GM12873 (cell line): ENCODE measurements around the gene RBM25.

Experiments used
- CTCF ChIP-seq: IDR thresholded peaks from 2 replicates; pipeline ENCODE4 v1.5.1; 2012; ENCODE audit warnings: low read depth, mild to moderate bottlenecking, moderate library complexity, low read length, control low read depth; ENCODE audit not compliant: insufficient read depth; ENCODE audit errors: missing control alignments

RBM25 gene

GRCh38 chr14:73142216-73142615 is 83.9 kb downstream of the RBM25 start:
- TF ChIP-seq CTCF, result no peak

GRCh38 chr14:73143003-73143402 is 84.7 kb downstream of the RBM25 start:
- no peak for TF ChIP-seq CTCF

DNA sequence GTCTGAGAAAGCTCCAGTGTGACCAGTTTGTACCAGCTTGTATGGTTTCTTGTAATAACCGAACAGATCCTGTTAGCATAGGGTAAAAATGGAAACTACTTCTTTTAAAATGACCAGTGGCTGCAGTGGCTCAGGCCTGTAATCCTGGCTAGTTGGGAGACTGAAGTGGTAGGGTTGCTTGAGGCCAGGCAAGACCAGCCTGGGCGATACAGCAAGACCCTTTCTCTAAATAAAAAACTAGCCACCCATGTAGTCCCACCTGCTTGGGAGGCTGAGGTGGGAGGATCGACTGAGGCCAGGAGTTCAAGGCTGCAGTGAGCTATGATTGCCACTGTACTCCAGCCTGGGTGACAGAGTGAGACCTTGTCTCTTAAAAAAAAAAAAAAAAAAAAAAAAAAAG is 85.3 kb downstream of the RBM25 start:
- TF ChIP-seq CTCF, result no peak

- no peak for TF ChIP-seq CTCF
These were observed 87.0 kb downstream of the RBM25 start for GRCh38 chr14:73145371-73145770.

DNA sequence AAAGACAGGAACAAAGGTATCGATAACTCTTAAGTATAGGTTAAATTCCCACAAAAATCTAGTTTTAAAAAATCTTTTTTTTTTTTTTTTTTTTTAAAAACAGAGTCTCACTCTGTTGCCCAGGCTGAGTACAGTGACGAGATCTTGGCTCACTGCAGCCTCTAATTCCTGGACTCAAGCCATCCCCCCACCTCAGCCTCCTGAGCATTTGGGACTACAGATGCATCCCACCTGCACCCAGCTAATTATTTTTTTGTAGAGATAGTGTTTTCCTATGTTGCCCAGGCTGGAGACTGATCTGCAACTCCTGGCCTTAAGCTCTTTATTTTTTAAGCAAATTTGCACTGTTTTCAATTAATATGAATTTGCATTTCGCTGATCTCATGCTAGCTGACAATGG is 87.8 kb downstream of the RBM25 start:
- no peak for TF ChIP-seq CTCF

GRCh38 chr14:73149753-73150152 is 91.4 kb downstream of the RBM25 start:
- no peak for TF ChIP-seq CTCF

DNA sequence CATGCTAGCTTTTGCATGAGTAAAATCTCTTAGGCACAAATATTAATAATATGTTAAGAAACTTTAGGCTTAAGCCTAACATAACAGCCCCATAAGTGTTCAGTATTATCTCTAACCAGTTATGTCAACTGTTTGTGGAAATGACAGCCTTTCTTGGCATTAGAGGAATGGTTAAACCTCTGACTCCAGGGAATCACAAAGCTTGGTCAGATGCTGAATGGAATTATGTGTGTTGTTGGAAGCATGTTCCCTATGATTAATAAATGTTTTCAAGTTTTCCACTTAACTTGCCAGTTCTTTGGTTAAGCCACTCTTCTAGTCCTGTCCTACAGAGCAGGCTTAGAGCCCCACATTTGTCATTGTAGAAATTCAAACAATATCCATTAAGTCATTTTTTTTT is 94.9 kb downstream of the RBM25 start:
- TF ChIP-seq CTCF, result no peak
